ENCODE measurements around the gene DCLK1.

Gene DCLK1

GRCh38 chr13:36131222-36131930 is at the start of gene DCLK1:
TSS of gene DCLK1 (minus strand) at chr13:36131382.
- DNase-seq (ENCODE audit: low spot score): no peak

DNA sequence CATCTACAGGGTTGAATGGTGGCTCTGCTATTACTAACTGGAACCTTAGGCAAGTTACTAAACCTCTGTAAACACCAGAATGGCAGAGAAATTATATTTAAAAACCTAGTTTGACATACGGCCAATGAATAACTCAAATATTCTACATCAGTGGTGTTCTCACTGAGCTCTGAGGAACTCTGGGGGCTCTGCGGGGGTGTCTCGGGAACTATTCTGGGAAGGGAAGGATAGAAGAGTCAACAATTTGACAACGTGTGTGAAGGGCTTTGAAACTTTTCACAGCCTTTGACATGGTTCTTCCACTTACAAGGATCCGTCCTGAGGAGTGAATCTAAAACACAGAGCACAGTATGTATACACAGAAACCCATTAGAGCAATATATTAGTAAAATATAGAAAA is 44.4 kb upstream of the DCLK1 start:
- no peak for DNase-seq (ENCODE audit: low spot score)

- DNase-seq (ENCODE audit: low spot score): no peak
These were observed 43.7 kb upstream of the DCLK1 start for GRCh38 chr13:36174923-36175322.

DNA sequence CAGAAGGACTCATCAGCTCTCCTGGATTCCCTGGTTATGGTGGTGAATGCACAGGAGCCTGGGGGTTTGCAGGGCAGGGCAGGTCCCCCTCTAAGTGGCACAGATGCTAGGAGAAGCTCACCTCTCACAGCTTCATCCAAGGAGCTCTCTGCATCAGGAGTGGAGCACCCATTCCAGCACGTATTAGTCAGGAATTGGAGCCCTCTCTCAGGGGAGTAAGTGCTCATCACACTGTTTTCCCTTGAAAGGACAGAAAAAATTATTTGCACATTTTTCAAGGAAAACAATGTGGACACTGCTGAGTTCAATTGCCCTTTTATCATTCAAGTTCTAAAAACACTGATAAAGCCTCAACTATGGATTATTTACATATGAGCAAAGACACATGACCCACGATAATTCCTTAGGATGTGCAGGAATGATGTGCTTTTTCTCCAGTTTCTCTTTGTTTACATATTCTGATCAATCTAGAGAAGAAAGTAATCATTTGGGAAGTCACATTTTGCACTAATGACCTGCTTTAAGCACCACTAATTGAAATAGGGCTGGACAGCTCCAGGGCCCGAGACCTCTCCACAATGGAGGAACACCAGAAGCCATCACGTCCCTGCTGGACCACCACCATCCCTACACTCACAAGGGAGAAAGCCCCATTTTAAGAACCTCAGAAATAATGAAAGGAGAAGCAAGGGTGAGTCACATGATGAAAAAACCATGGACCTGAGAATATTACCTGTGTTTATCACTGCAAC is 42.6 kb upstream of the DCLK1 start:
- DNase-seq (ENCODE audit: low spot score): no peak

DNA sequence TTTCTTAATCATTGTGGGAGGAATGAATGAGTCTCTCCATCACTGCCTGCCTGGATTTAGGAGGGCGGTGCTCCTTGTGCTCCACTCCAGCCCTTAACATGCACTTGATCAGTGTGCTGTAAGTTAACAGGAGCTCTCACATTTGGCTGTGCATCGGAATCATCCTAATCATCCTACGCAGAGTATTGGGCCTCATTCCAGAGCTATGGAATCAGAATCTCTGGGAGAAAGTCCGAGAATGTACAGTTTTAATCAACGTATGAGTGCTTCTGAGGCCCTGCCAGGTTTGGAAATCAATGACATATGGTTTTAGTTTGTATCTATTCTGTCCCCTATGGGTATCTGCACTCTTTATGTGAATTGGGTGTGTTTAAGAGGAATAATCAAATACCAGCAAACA is 34.9 kb upstream of the DCLK1 start:
- DNase-seq (ENCODE audit: low spot score): no peak

GRCh38 chr13:36163809-36164308 is 32.7 kb upstream of the DCLK1 start:
- no peak for DNase-seq (ENCODE audit: low spot score)

GRCh38 chr13:36163286-36163685 is 32.1 kb upstream of the DCLK1 start:
- DNase-seq (ENCODE audit: low spot score): no peak

DNA sequence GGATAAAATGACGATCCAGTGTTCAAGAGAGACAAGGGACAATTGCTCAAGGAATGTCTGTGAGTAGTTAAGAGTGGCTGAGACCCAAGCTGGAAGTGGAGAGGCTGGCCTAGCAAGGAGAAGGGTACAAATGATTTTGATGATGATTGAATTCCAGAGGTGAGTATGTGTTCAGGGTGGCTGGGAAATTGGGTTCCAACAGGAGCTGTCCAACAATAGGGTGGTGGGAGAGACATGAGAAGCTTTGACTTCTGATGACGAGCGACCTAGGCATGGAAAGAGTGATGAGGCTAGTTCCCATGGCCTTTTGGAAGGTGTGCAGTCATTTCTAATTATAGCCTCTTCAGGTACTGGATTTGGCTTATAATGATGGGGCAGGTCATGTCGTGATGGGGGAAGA is 29.1 kb upstream of the DCLK1 start:
- DNase-seq (ENCODE audit: low spot score): no peak

- no peak for DNase-seq (ENCODE audit: low spot score)
These were observed 27.4 kb upstream of the DCLK1 start for GRCh38 chr13:36158611-36159010.

DNA sequence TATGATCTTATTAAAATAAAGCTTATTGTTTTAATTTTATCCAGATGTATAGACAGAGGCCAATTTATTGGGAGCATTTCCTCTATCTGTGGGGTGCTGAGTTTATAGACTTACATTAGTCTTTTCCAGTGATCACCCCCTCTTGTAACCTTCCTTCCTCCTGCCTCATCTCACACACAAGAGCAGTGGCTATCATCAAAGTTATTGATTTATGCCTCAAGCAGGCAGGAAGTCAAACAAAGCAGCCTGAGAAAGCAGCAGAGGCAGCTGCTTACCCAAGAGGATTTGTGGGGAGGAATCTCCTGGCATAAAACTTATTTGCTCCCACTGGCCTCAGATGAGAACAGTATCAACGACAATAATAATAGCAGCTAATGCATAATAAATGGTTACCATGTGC is 26.3 kb upstream of the DCLK1 start:
- DNase-seq (ENCODE audit: low spot score): no peak

DNA sequence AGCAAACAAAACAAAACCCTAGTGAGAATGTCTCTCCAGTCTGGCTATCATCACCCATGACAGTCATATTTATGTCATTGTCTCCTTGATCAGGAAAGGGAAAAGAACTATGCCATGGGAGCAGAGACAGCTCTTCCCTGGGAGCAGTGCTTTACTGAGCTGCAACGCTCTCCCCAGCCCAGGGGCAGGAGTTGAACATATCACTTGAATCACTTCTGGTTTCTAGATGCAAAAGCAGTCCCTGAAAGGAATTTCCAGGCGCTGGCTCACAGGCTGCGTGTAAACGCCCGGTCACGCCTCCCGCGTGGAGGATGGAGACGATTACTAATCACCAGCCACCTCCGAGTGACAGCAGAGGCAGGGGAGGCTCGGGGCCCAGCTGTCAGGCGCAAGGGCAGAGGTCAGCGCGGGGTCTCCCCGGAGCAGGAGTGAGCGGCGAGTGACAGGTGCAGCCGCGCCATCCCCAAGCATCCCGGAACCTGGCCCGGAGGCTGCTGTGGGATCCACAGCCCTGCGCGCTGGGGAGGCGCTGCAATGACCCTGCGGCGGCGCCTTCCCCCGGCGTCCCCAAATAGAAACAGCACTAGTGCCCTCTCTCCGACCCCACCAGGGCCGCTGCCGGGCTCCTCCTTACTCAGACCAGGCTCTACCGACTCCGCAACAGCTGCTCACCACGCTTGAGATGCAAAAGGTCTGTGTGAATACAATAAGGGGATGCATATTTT is 23.5 kb upstream of the DCLK1 start:
- DNase-seq (ENCODE audit: low spot score): no peak

- DNase-seq (ENCODE audit: low spot score): no peak
These were observed 20.4 kb upstream of the DCLK1 start for GRCh38 chr13:36151591-36151990.

DNA sequence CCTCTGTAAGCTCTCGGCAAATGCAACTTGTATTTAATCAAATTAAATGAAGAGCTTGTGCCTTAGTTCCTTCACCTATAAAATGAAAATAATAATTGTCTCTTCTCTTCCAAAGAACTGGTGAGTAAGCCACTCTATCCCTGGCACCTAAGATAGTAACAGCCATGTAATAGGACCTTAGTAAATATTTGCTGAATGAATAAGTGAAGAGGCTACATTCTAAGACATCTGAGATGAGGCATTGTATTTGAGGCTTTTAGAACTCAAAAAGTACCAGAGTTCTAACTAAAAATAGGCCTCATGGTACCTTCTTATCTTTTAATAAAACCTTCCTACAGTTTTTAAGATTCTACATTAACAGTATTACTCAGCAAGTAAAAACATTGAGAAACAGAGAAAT is 17.3 kb upstream of the DCLK1 start:
- DNase-seq (ENCODE audit: low spot score): no peak

- DNase-seq (ENCODE audit: low spot score): no peak
These were observed 16.1 kb upstream of the DCLK1 start for GRCh38 chr13:36147330-36147729.

DNA sequence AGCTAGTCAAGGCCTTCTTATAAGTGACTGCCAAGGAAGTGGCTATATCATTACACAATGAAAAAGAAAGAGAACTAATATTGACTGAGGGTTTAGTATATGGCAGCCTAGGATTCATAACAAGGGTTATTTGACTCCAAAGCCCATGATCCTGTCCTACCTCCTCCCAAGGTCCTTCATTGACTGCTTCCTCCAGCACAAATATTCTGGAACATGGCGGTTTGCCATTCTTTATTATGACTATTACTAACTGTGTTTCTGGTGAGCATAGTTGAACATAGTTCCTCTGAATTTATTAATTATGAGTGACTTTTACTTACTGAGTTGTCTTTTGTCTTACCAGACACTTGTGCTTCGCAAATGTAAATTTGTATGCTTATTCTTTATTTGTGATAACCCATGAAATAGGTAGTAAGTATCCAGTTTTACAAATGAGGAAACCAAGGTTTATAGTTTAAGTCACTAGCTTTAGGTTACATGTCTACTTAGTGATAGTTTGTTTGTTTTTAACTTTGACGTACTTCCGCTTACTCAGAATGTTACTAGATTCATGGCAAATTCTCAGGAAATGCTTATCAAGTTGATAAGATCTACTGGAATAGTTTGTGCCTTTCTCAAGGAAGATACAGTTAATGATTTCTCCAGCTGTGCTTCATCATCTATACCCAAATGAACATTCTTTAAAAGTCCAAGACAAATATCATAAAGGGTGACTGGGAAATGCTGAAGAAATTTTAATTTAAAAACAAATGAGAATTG is 15.5 kb upstream of the DCLK1 start:
- DNase-seq (ENCODE audit: low spot score): no peak

- no peak for DNase-seq (ENCODE audit: low spot score)
These were observed 12.6 kb upstream of the DCLK1 start for GRCh38 chr13:36143738-36144137.

DNA sequence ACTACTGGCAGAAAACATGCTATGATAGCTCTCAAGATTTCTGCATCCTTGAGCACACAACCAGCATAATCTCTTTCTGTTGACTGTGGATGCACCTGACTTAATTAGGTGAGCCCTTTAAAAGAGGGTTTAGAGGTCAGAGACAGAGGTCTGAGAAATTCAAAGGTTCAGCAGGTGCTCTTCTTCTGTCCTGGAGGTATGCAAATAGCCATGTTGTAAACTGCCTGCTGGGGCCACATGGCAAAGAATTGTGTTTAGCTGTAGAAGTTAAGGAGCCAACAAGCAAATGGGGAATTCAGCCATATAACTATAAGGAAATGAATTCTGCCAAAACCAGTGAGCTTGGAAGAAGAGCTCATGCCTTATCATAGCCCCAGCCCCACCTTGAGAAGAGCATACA is 11.6 kb upstream of the DCLK1 start:
- DNase-seq (ENCODE audit: low spot score): no peak

DNA sequence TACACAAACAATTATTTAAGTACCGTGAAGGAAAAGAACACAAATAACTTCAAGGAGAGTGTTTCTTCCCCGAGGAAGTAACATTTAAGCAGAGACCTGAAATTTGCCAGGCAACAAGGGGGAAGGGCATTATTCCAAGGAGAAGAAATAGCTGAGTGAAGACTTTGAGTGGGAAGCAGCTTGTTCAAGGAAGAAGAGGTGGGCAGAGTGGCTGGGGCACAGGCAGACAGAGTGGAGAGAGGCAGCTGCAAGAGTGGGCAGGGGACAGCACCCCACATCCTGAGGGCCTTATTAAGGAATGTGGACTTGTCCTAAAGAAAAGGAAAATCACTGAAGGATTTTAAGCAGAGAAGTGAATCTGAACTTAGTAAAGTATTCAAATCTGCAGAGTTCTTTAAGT is 4.7 kb upstream of the DCLK1 start:
- DNase-seq (ENCODE audit: low spot score): no peak

GRCh38 chr13:36134632-36135031 is 3.5 kb upstream of the DCLK1 start:
- no peak for DNase-seq (ENCODE audit: low spot score)

- DNase-seq (ENCODE audit: low spot score): no peak
These were observed 2.9 kb upstream of the DCLK1 start for GRCh38 chr13:36133950-36134626.

DNA sequence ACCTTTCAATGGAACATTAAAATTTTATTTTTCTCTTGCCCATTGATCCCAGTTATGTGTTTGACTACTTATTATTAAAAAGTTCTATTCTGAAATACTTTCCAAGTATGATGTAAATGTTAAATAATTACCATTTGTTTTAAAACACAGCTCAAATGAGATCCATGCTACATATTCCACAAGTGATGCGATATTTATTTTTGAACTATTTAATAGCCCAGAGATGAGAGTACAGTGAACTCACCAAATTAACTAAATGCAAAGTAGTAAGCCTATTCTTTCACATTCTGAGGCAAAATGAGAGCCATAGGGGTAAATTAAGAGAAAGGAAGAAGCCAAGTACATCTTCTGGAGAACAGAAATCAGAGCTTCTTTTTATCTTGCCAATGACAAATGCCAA is 1.2 kb upstream of the DCLK1 start:
- DNase-seq (ENCODE audit: low spot score): no peak

GRCh38 chr13:36131931-36132297 is 732 bp upstream of the DCLK1 start:
- DNase-seq (ENCODE audit: low spot score): no peak
